Astrocyte (in vitro differentiated cells and primary cell): ENCODE data around the gene PCDH10. TPM values are rescaled to one million over a fixed set of nuclear protein-coding genes. Genes with fewer than 3 reads are reported as not detected.

Experiments
- DNase-seq: peaks from one replicate; pipeline ENCODE4 v3.0.0-alpha.2; 2010; ENCODE audit warnings: low read depth
- FAIRE-seq: peaks from 2 replicates; lab custom pipeline; 2011; peaks lifted over from hg19 to GRCh38; lab: Jason Lieb, UNC
- H2AFZ ChIP-seq: 2 replicates; pipeline ENCODE4 v1.6.0; 2012; ENCODE audit warnings: low read depth, low read length, inconsistent platforms
- H3K27ac ChIP-seq: 2 replicates; pipeline ENCODE4 v1.5.1; 2011; ENCODE audit warnings: low read depth, low read length, inconsistent platforms
- H3K27me3 ChIP-seq: 2 replicates; pipeline ENCODE4 v1.6.0; 2011; ENCODE audit warnings: low read length, inconsistent platforms; ENCODE audit not compliant: insufficient read depth
- H3K36me3 ChIP-seq: 2 replicates; pipeline ENCODE4 v1.5.1; 2011; ENCODE audit warnings: low read length, inconsistent platforms; ENCODE audit not compliant: insufficient read depth
- H3K4me1 ChIP-seq: 2 replicates; pipeline ENCODE4 v1.5.1; 2011; ENCODE audit warnings: low read length, inconsistent platforms; ENCODE audit not compliant: insufficient read depth
- H3K4me2 ChIP-seq: 2 replicates; pipeline ENCODE4 v1.6.0; 2012; ENCODE audit warnings: low read length, inconsistent platforms
- H3K4me3 ChIP-seq: 2 replicates; pipeline ENCODE4 v1.5.1; 2011; ENCODE audit warnings: low read depth, mild to moderate bottlenecking, low read length, inconsistent platforms; ENCODE audit not compliant: insufficient read depth
- H3K79me2 ChIP-seq: 2 replicates; pipeline ENCODE4 v1.6.0; 2012; ENCODE audit warnings: mild to moderate bottlenecking, low read length, inconsistent platforms; ENCODE audit not compliant: insufficient read depth
- H3K9ac ChIP-seq: 2 replicates; pipeline ENCODE4 v1.6.0; 2012; ENCODE audit warnings: mild to moderate bottlenecking, low read length, inconsistent platforms
- H3K9me3 ChIP-seq: 2 replicates; pipeline ENCODE4 v1.5.1; 2012; ENCODE audit warnings: low read depth, mild to moderate bottlenecking, low read length, inconsistent platforms; ENCODE audit not compliant: insufficient read depth
- H4K20me1 ChIP-seq: 2 replicates; pipeline ENCODE4 v1.6.0; 2012; ENCODE audit warnings: low read length, inconsistent platforms; ENCODE audit not compliant: insufficient read depth
- H3K27ac Mint-ChIP-seq: one replicate; pipeline ENCODE4 v1.8.0; 2021; ENCODE audit warnings: mild to moderate bottlenecking, mixed read lengths; ENCODE audit not compliant: unreplicated experiment
- H3K27me3 Mint-ChIP-seq: one replicate; pipeline ENCODE4 v1.8.0; 2021; ENCODE audit warnings: low read depth, mixed read lengths; ENCODE audit not compliant: unreplicated experiment
- H3K36me3 Mint-ChIP-seq: one replicate; pipeline ENCODE4 v1.8.0; 2021; ENCODE audit warnings: low read depth, mixed read lengths; ENCODE audit not compliant: unreplicated experiment
- H3K4me1 Mint-ChIP-seq: one replicate; pipeline ENCODE4 v1.8.0; 2021; ENCODE audit warnings: low read depth, mixed read lengths; ENCODE audit not compliant: unreplicated experiment
- H3K4me3 Mint-ChIP-seq: one replicate; pipeline ENCODE4 v1.8.0; 2021; ENCODE audit warnings: mild to moderate bottlenecking, moderate library complexity, mixed read lengths; ENCODE audit not compliant: unreplicated experiment
- H3K9me3 Mint-ChIP-seq: one replicate; pipeline ENCODE4 v1.8.0; 2021; ENCODE audit warnings: mild to moderate bottlenecking, mixed read lengths; ENCODE audit not compliant: unreplicated experiment
- CTCF ChIP-seq: IDR thresholded peaks from 2 replicates; pipeline ENCODE4 v1.5.1; 2011; ENCODE audit warnings: low read depth, mild to moderate bottlenecking, inconsistent platforms, low read length, moderate library complexity; ENCODE audit not compliant: insufficient read depth
- EZH2 ChIP-seq: IDR thresholded peaks from 2 replicates; pipeline ENCODE4 v1.6.1; 2012; ENCODE audit warnings: mild to moderate bottlenecking, low read length, inconsistent platforms; ENCODE audit not compliant: insufficient read depth
- total RNA-seq: library from RNA; stranded (reverse); gene quantifications from 2 replicates; pipeline ENCODE4 v1.2.1, GENCODE V29; 2021

PCDH10 gene
- total RNA-seq, 1 donor from 2014 or later: 12.5 TPM

- H3K79me2 ChIP-seq: peaks cover 26% of the 10 kb centered on the region
- Mint-ChIP-seq H3K27ac (no peak overlapping the region), H3K9me3 (peaks cover 5% of the 10 kb centered on the region), H3K4me3 (peak overlapping the region; percentile 93), H3K4me1 (peaks cover 15% of the 10 kb centered on the region), H3K36me3 (no peaks in the 10 kb centered on the region), H3K27me3 (peaks cover 34% of the 10 kb centered on the region)
- H4K20me1 ChIP-seq: peaks cover 3% of the 10 kb centered on the region
- DNase-seq: peak; percentile 43
- H3K36me3 ChIP-seq: no peaks in the 10 kb centered on the region
- H2AFZ ChIP-seq: peak overlapping the region; percentile 87
- no peak for TF ChIP-seq CTCF
- TF ChIP-seq EZH2: no peak
- no peaks in the 10 kb centered on the region for H3K27me3 ChIP-seq
- peaks cover 34% of the 10 kb centered on the region for H3K4me1 ChIP-seq
- peak overlapping the region; percentile 82 for H3K9ac ChIP-seq
- peak overlapping the region; percentile 90 for H3K4me3 ChIP-seq
- H3K9me3 ChIP-seq: no peaks in the 10 kb centered on the region
- H3K27ac ChIP-seq: no peak overlapping the region
- no peak for FAIRE-seq
- H3K4me2 ChIP-seq: peak overlapping the region; percentile 100
Observed at GRCh38 chr4:133152330-133152821, 3.3 kb downstream of the PCDH10 start.

GRCh38 chr4:133152831-133153481 lies 3.9 kb downstream of the PCDH10 start:
- Histone ChIP-seq H3K79me2 (peaks cover 26% of the 10 kb centered on the region), H4K20me1 (peaks cover 3% of the 10 kb centered on the region), H3K9me3 (no peaks in the 10 kb centered on the region), H2AFZ (peak overlapping the region; percentile 87), H3K9ac (peak overlapping the region; percentile 82), H3K36me3 (no peaks in the 10 kb centered on the region), H3K4me1 (peaks cover 34% of the 10 kb centered on the region), H3K27ac (no peak overlapping the region), H3K27me3 (no peaks in the 10 kb centered on the region), H3K4me2 (peak overlapping the region; percentile 100), H3K4me3 (peak overlapping the region; percentile 90)
- H3K4me3 Mint-ChIP-seq: peak overlapping the region; percentile 93
- DNase-seq (peak; percentile 39), FAIRE-seq (no peak)
- H3K4me1 Mint-ChIP-seq: peaks cover 15% of the 10 kb centered on the region
- H3K9me3 Mint-ChIP-seq: peaks cover 5% of the 10 kb centered on the region
- H3K27ac Mint-ChIP-seq: no peak overlapping the region
- peaks cover 34% of the 10 kb centered on the region for H3K27me3 Mint-ChIP-seq
- no peaks in the 10 kb centered on the region for H3K36me3 Mint-ChIP-seq
- no peak for TF ChIP-seq CTCF
- no peak for TF ChIP-seq EZH2

GRCh38 chr4:133154725-133155124 lies 5.6 kb downstream of the PCDH10 start:
- Histone ChIP-seq H2AFZ (no peak overlapping the region), H3K4me2 (peak overlapping the region; percentile 19), H3K27me3 (no peaks in the 10 kb centered on the region), H3K79me2 (peaks cover 26% of the 10 kb centered on the region), H3K4me3 (no peak overlapping the region), H3K27ac (no peak overlapping the region), H3K9me3 (no peaks in the 10 kb centered on the region), H3K4me1 (peaks cover 22% of the 10 kb centered on the region), H3K9ac (no peak overlapping the region), H4K20me1 (peaks cover 3% of the 10 kb centered on the region), H3K36me3 (no peaks in the 10 kb centered on the region)
- FAIRE-seq (no peak), DNase-seq (peak; percentile 53)
- H3K9me3 Mint-ChIP-seq: peaks cover 4% of the 10 kb centered on the region
- H3K27ac Mint-ChIP-seq: no peak overlapping the region
- peaks cover 26% of the 10 kb centered on the region for H3K27me3 Mint-ChIP-seq
- no peaks in the 10 kb centered on the region for H3K36me3 Mint-ChIP-seq
- H3K4me1 Mint-ChIP-seq: peaks cover 5% of the 10 kb centered on the region
- no peak overlapping the region for H3K4me3 Mint-ChIP-seq
- TF ChIP-seq CTCF: peak; percentile 82
- no peak for TF ChIP-seq EZH2
